Measurements from ENCODE around the gene MMS19. TPM values are rescaled to one million over a fixed set of nuclear protein-coding genes. Genes with fewer than 3 reads are reported as not detected.

The MMS19 gene
- total RNA-seq, 1 experiment from 2014 or later, result 42.4 TPM

DNA sequence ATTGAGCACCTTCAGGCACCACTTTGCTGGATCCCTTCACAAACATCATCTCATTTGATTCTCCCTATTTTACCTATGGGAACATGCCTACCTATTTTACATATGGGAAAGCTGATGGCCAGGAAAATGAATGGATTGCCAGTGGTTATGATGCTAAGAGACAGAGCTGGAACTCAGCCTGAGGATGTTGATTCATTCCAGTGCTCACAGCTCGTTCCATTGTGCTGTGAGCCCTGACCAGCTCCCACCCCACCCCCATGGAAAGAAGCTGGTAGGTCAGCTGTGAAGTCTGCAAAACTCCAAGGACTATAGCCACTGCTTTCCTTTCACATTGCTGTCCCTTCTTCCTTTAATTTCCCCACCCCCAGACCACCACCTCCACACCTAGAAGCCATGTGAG lies 10.1 kb upstream of the MMS19 start:
- Histone ChIP-seq H3K36me3 (ENCODE audit: low read depth) (no peaks in the 10 kb centered on the region), H3K27ac (no peak overlapping the region), H3F3A (ENCODE audit: insufficient read depth, low read depth) (no peaks in the 10 kb centered on the region), H3K4me1 (replicated peaks; ENCODE audit: insufficient read depth) (no peaks in the 10 kb centered on the region), H3K4me2 (no peak overlapping the region), H3K27me3 (ENCODE audit: insufficient read depth, low read depth) (no peaks in the 10 kb centered on the region), H3K79me2 (ENCODE audit: low read depth) (no peaks in the 10 kb centered on the region), H2AFZ (no peak overlapping the region), H4K20me1 (ENCODE audit: insufficient read depth) (no peaks in the 10 kb centered on the region), H3K9me3 (ENCODE audit: insufficient read depth, low read depth) (no peaks in the 10 kb centered on the region), H3K9me2 (ENCODE audit: insufficient read depth) (no peaks in the 10 kb centered on the region), H3K4me3 (no peak overlapping the region)
- intact Hi-C loops (cut with micrococcal nuclease; ENCODE audit: unreplicated experiment), result no loop called here
- TF ChIP-seq, protein P1, sequence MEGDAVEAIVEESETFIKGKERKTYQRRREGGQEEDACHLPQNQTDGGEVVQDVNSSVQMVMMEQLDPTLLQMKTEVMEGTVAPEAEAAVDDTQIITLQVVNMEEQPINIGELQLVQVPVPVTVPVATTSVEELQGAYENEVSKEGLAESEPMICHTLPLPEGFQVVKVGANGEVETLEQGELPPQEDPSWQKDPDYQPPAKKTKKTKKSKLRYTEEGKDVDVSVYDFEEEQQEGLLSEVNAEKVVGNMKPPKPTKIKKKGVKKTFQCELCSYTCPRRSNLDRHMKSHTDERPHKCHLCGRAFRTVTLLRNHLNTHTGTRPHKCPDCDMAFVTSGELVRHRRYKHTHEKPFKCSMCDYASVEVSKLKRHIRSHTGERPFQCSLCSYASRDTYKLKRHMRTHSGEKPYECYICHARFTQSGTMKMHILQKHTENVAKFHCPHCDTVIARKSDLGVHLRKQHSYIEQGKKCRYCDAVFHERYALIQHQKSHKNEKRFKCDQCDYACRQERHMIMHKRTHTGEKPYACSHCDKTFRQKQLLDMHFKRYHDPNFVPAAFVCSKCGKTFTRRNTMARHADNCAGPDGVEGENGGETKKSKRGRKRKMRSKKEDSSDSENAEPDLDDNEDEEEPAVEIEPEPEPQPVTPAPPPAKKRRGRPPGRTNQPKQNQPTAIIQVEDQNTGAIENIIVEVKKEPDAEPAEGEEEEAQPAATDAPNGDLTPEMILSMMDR (conservative IDR thresholded peaks at IDR 0.05), result no peak
- TF ChIP-seq EZH2 (IDR thresholded peaks at IDR 0.05; ENCODE audit: low read depth), result no peak
- CTCF ChIA-PET, result no interaction called here
- BruUV-seq (replicated peaks), result no TSS peak
- no peak for DNase-seq
- POLR2A ChIA-PET (ENCODE audit: unreplicated experiment), result no interaction called here

DNA sequence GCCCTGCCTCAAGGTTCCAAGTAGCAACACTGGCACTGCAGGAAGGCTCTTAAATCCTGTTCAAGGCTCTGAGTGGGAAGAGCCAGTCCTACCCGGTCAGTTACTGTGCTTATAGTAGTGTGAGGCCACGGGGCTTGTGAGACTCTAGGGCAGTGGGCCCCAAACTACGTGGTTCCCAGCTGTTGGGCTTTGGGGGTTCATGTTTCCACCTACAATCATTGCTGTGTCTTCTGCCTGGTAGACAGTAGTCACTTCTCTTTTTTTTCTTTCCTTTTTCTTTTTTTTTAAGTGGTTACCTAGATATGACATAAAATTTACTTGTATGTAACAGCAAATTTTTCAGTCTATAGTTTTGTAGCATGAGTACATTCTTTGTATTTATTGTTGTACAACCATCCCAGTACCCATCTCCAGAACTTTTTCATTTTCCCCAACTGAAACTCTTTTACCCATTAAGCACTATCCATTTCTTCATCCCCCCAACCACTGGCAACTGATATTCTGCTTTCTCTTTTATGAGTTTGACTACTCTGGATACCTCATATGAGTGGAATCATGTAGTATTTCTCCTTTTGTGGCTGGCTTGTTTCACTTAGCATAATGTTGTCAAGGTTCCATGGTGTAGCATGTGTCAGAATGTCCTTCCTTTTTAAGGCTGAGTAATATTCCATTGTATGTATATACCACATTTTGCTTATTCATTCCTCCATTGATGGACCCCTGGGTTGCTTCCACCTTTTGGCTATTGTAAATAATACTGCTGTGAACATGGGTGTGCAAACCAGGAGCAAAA lies 8.2 kb upstream of the MMS19 start:
- intact Hi-C loops (cut with micrococcal nuclease; ENCODE audit: unreplicated experiment), result no loop called here
- ChIA-PET POLR2A (ENCODE audit: unreplicated experiment) (no interaction called here), CTCF (no interaction called here)
- Histone ChIP-seq H4K20me1 (ENCODE audit: insufficient read depth) (no peaks in the 10 kb centered on the region), H3K4me2 (no peak overlapping the region), H3K4me3 (no peak overlapping the region), H3K9me3 (ENCODE audit: insufficient read depth, low read depth) (no peaks in the 10 kb centered on the region), H2AFZ (no peak overlapping the region), H3K36me3 (ENCODE audit: low read depth) (no peaks in the 10 kb centered on the region), H3F3A (ENCODE audit: insufficient read depth, low read depth) (no peaks in the 10 kb centered on the region), H3K9me2 (ENCODE audit: insufficient read depth) (no peaks in the 10 kb centered on the region), H3K27ac (no peak overlapping the region), H3K79me2 (ENCODE audit: low read depth) (no peaks in the 10 kb centered on the region), H3K27me3 (ENCODE audit: insufficient read depth, low read depth) (no peaks in the 10 kb centered on the region), H3K4me1 (replicated peaks; ENCODE audit: insufficient read depth) (no peaks in the 10 kb centered on the region)
- TF ChIP-seq, protein P1 (conservative IDR thresholded peaks at IDR 0.05), result no peak
- no peak for TF ChIP-seq EZH2 (IDR thresholded peaks at IDR 0.05; ENCODE audit: low read depth)
- no peak for DNase-seq
- BruUV-seq (replicated peaks), result no TSS peak

DNA sequence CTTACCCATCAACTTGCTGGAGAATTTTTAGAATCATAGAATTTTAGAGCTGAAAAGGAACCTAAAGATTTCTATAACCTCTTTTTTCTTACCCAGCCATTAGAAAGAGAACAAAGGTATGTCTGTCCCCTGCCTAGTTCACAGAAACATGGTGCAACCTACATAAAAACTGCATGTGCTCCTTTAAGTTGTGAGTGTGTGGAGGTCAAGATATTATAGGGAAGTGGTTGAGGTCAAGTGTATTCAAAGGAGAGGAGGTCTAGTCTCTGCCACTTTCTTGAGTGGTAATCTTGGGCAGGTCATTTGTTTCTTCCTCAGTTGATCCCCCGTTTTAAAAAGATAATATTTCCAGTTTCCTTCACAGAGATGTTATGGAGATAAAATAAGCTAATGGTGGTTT lies 6.9 kb upstream of the MMS19 start:
- POLR2A ChIA-PET (ENCODE audit: unreplicated experiment), result no interaction called here
- CTCF ChIA-PET, result no interaction called here
- Histone ChIP-seq H2AFZ (no peak overlapping the region), H4K20me1 (ENCODE audit: insufficient read depth) (no peaks in the 10 kb centered on the region), H3K79me2 (ENCODE audit: low read depth) (peaks cover 8% of the 10 kb centered on the region), H3K4me3 (no peak overlapping the region), H3K9me3 (ENCODE audit: insufficient read depth, low read depth) (no peaks in the 10 kb centered on the region), H3K9me2 (ENCODE audit: insufficient read depth) (no peaks in the 10 kb centered on the region), H3F3A (ENCODE audit: insufficient read depth, low read depth) (no peaks in the 10 kb centered on the region), H3K27me3 (ENCODE audit: insufficient read depth, low read depth) (no peaks in the 10 kb centered on the region), H3K36me3 (ENCODE audit: low read depth) (no peaks in the 10 kb centered on the region), H3K27ac (no peak overlapping the region), H3K4me1 (replicated peaks; ENCODE audit: insufficient read depth) (peaks cover 3% of the 10 kb centered on the region), H3K4me2 (no peak overlapping the region)
- intact Hi-C loops (cut with micrococcal nuclease; ENCODE audit: unreplicated experiment), result no loop called here
- TF ChIP-seq, protein P1 (conservative IDR thresholded peaks at IDR 0.05), result no peak
- TF ChIP-seq EZH2 (IDR thresholded peaks at IDR 0.05; ENCODE audit: low read depth), result no peak
- DNase-seq, result no peak
- no TSS peak for BruUV-seq (replicated peaks)

All from PC-9 (cell line).